OCI-LY1 (cell line): ENCODE measurements around the gene SLTM.

ENCODE experiments used
- H2AFZ ChIP-seq: fragments of 200-600 bp; sonication (generic), shearing (Covaris generic); 2 replicates; pipeline ENCODE4 v1.6.0; 2014; ENCODE audit warnings: antibody characterized with exemption, mild to moderate bottlenecking, low read length
- H3F3A ChIP-seq: fragments of 200-600 bp; sonication (generic), shearing (Covaris generic); 2 replicates; pipeline ENCODE4 v1.6.0; 2014; ENCODE audit warnings: mild to moderate bottlenecking, antibody characterized with exemption, low read length, moderate library complexity; ENCODE audit not compliant: insufficient read depth
- H3K27ac ChIP-seq: fragments of 200-600 bp; sonication (generic); 2 replicates; pipeline ENCODE4 v1.5.1; 2014; ENCODE audit warnings: low read length, mixed run types, mild to moderate bottlenecking, low read depth; ENCODE audit not compliant: poor library complexity, severe bottlenecking
- H3K27me3 ChIP-seq: fragments of 200-600 bp; sonication (generic); 2 replicates; pipeline ENCODE4 v1.6.0; 2014; ENCODE audit warnings: antibody characterized with exemption, mild to moderate bottlenecking, low read length, moderate library complexity; ENCODE audit not compliant: insufficient read depth
- H3K36me3 ChIP-seq: fragments of 200-600 bp; sonication (generic); 2 replicates; pipeline ENCODE4 v1.6.1; 2014; ENCODE audit warnings: mild to moderate bottlenecking, antibody characterized with exemption, low read length, moderate library complexity, mixed read lengths; ENCODE audit not compliant: insufficient read depth
- H3K4me1 ChIP-seq: fragments of 200-600 bp; sonication (generic); 2 replicates; pipeline ENCODE4 v1.5.1; 2014; ENCODE audit warnings: mild to moderate bottlenecking, low read length, moderate library complexity; ENCODE audit not compliant: insufficient read depth, severe bottlenecking
- H3K4me2 ChIP-seq: fragments of 200-600 bp; sonication (generic), shearing (Covaris generic); 2 replicates; pipeline ENCODE4 v1.6.1; 2014; ENCODE audit warnings: low read length
- H3K4me3 ChIP-seq: fragments of 200-600 bp; sonication (generic); 2 replicates; pipeline ENCODE4 v1.5.1; 2014; ENCODE audit warnings: low read length, low read depth, mild to moderate bottlenecking, mixed read lengths; ENCODE audit not compliant: poor library complexity, severe bottlenecking
- H3K79me2 ChIP-seq: fragments of 200-600 bp; shearing (Covaris generic); 2 replicates; pipeline ENCODE4 v1.6.1; 2016; ENCODE audit warnings: mixed run types, low read length, mixed read lengths; ENCODE audit not compliant: insufficient read depth
- H3K9ac ChIP-seq: fragments of 200-600 bp; sonication (generic), shearing (Covaris generic); 2 replicates; pipeline ENCODE4 v1.6.1; 2014; ENCODE audit warnings: mild to moderate bottlenecking, low read length, mixed read lengths
- H3K9me2 ChIP-seq: fragments of 200-600 bp; sonication (generic), shearing (Covaris generic); 2 replicates; pipeline ENCODE4 v1.6.1; 2014; ENCODE audit warnings: low read depth, mild to moderate bottlenecking, low read length, mixed read lengths
- H3K9me3 ChIP-seq: fragments of 200-600 bp; shearing (Covaris generic); 2 replicates; pipeline ENCODE4 v1.6.1; 2014; ENCODE audit warnings: low read length, mixed read lengths
- H4K20me1 ChIP-seq: fragments of 200-600 bp; sonication (generic), shearing (Covaris generic); 2 replicates; pipeline ENCODE4 v1.6.0; 2016; ENCODE audit warnings: mild to moderate bottlenecking, low read length; ENCODE audit not compliant: insufficient read depth
- CTCF ChIP-seq: fragments of 200-600 bp; sonication (generic), shearing (Covaris generic); IDR thresholded peaks from 2 replicates; pipeline ENCODE4 v1.5.1; 2017; ENCODE audit warnings: mild to moderate bottlenecking, antibody characterized with exemption, low read length, moderate library complexity, mixed read lengths
- EZH2 ChIP-seq: fragments of 200-600 bp; sonication (generic), shearing (Covaris generic); IDR thresholded peaks from 2 replicates; pipeline ENCODE4 v1.8.0; 2017; ENCODE audit warnings: borderline replicate concordance, mixed run types, mild to moderate bottlenecking, antibody characterized with exemption, low read length, moderate library complexity, mixed read lengths

SLTM gene

GRCh38 chr15:58910456-58910855, 23.0 kb downstream of the SLTM start:
- Histone ChIP-seq H3K36me3 (peaks cover 91% of the 10 kb centered on the region), H3K9me3 (no peaks in the 10 kb centered on the region)

GRCh38 chr15:58909616-58910015, 23.9 kb downstream of the SLTM start:
- Histone ChIP-seq H3K9me2 (no peaks in the 10 kb centered on the region), H3K4me3 (no peak overlapping the region), H3F3A (no peaks in the 10 kb centered on the region), H3K9ac (no peak overlapping the region), H3K36me3 (peaks cover 89% of the 10 kb centered on the region), H3K4me1 (no peaks in the 10 kb centered on the region), H3K4me2 (no peak overlapping the region), H4K20me1 (no peaks in the 10 kb centered on the region), H3K9me3 (no peaks in the 10 kb centered on the region), H3K27me3 (no peaks in the 10 kb centered on the region), H3K79me2 (peaks cover 12% of the 10 kb centered on the region; the same call in 1 of the 2 replicates), H3K27ac (no peak overlapping the region), H2AFZ (no peak overlapping the region)
- TF ChIP-seq CTCF (no peak), EZH2 (no peak)

More at GRCh38 chr15:58910456-58910855, 23.0 kb downstream of the SLTM start:
- H3F3A ChIP-seq, result no peaks in the 10 kb centered on the region
- TF ChIP-seq CTCF (no peak), EZH2 (no peak)
- no peaks in the 10 kb centered on the region for H4K20me1 ChIP-seq
- no peak overlapping the region for H3K9ac ChIP-seq
- H3K4me2 ChIP-seq, result no peak overlapping the region
- H3K79me2 ChIP-seq, result 0 out of 2 replicates have a peak, but pooled peaks cover 7% of the 10 kb centered on the region
- no peak overlapping the region for H2AFZ ChIP-seq
- H3K4me1 ChIP-seq, result no peaks in the 10 kb centered on the region
- H3K4me3 ChIP-seq, result no peak overlapping the region
- no peaks in the 10 kb centered on the region for H3K9me2 ChIP-seq
- H3K27ac ChIP-seq, result no peak overlapping the region
- no peaks in the 10 kb centered on the region for H3K27me3 ChIP-seq

GRCh38 chr15:58908550-58909309, 24.7 kb downstream of the SLTM start:
- no peaks in the 10 kb centered on the region for H3F3A ChIP-seq
- H3K79me2 ChIP-seq, result peaks cover 12% of the 10 kb centered on the region; the same call in 1 of the 2 replicates
- TF ChIP-seq EZH2 (no peak), CTCF (no peak)
- no peak overlapping the region for H2AFZ ChIP-seq
- H3K4me3 ChIP-seq, result no peak overlapping the region
- no peak overlapping the region for H3K27ac ChIP-seq
- no peaks in the 10 kb centered on the region for H3K9me3 ChIP-seq
- H3K27me3 ChIP-seq, result no peaks in the 10 kb centered on the region
- no peaks in the 10 kb centered on the region for H3K4me1 ChIP-seq
- no peaks in the 10 kb centered on the region for H3K9me2 ChIP-seq
- H3K4me2 ChIP-seq, result no peak overlapping the region
- peaks cover 85% of the 10 kb centered on the region for H3K36me3 ChIP-seq
- no peaks in the 10 kb centered on the region for H4K20me1 ChIP-seq
- no peak overlapping the region for H3K9ac ChIP-seq
